HepG2 (cell line): ENCODE results near the gene ZFPM1. TPM values are rescaled to one million over a fixed set of nuclear protein-coding genes. Genes with fewer than 3 reads are reported as not detected.

Experiments
- CSRNP2 ChIP-seq: sonication (generic); formaldehyde crosslinking; conservative IDR thresholded peaks from 2 replicates; pipeline ENCODE4 v1.8.0; 2022; ENCODE audit warnings: low read depth, missing genetic modification reagents
- ELF3 ChIP-seq: IDR thresholded peaks from 2 replicates; pipeline ENCODE4 v1.6.1; 2016; ENCODE audit warnings: missing genetic modification reagents, missing compliant biosample characterization
- ETV5 ChIP-seq: IDR thresholded peaks from 2 replicates; pipeline ENCODE4 v1.6.1; 2018; ENCODE audit warnings: missing biosample characterization, missing genetic modification reagents, inconsistent platforms, borderline replicate concordance
- HOXA5 ChIP-seq: sonication (generic); formaldehyde crosslinking; IDR thresholded peaks from 2 replicates; pipeline ENCODE4 v1.4.0; 2020; ENCODE audit warnings: missing genetic modification reagents
- IKZF5 ChIP-seq: IDR thresholded peaks from 2 replicates; pipeline ENCODE4 v1.6.1; 2018; ENCODE audit warnings: missing genetic modification reagents, mild to moderate bottlenecking, missing compliant biosample characterization
- KDM5A ChIP-seq: fragments of 200-600 bp; sonication (generic); IDR thresholded peaks from 2 replicates; pipeline ENCODE4 v1.7.0; 2018; ENCODE audit warnings: antibody characterized with exemption, mild to moderate bottlenecking, low read length, borderline replicate concordance
- MAZ ChIP-seq, 2 experiments: sonication (generic) in 1 of 2; formaldehyde crosslinking in 1 of 2; IDR thresholded peaks; 2 replicates each; pipeline versions ENCODE4 v1.5.0 to v1.6.1; 2012 to 2020; ENCODE audit warnings: low read depth in 2 of 2, mild to moderate bottlenecking in 2 of 2, borderline replicate concordance in 1 of 2, improper control_type of control experiment in 1 of 2, low read length in 1 of 2, missing genetic modification reagents in 1 of 2, moderate library complexity in 1 of 2
- MBD4 ChIP-seq: IDR thresholded peaks from 2 replicates; pipeline ENCODE4 v1.6.1; 2012; ENCODE audit warnings: low read length, inconsistent platforms, borderline replicate concordance
- PPARG ChIP-seq: conservative IDR thresholded peaks from 2 replicates; pipeline ENCODE4 v1.6.1; 2016; ENCODE audit warnings: missing biosample characterization, missing genetic modification reagents
- RAD21 ChIP-seq: fragments of 450-650 bp; formaldehyde crosslinking; IDR thresholded peaks from 2 replicates; pipeline ENCODE4 v1.5.0; 2020; ENCODE audit warnings: mild to moderate bottlenecking
- REL ChIP-seq: sonication (generic); formaldehyde crosslinking; conservative IDR thresholded peaks from 2 replicates; pipeline ENCODE4 v1.8.0; 2022; ENCODE audit warnings: mild to moderate bottlenecking, missing genetic modification reagents, moderate library complexity
- WIZ ChIP-seq: sonication (generic); formaldehyde crosslinking; IDR thresholded peaks from 2 replicates; pipeline ENCODE4 v1.5.1; 2020; ENCODE audit warnings: mild to moderate bottlenecking, missing genetic modification reagents
- YEATS2 ChIP-seq: sonication (generic); formaldehyde crosslinking; IDR thresholded peaks from 2 replicates; pipeline ENCODE4 v1.4.0; 2020; ENCODE audit warnings: missing genetic modification reagents, borderline replicate concordance
- ZMYM2 ChIP-seq: sonication (generic); formaldehyde crosslinking; IDR thresholded peaks from 2 replicates; pipeline ENCODE4 v1.8.0; 2022; ENCODE audit warnings: mild to moderate bottlenecking, missing genetic modification reagents
- ZNF180 ChIP-seq: sonication (generic); formaldehyde crosslinking; IDR thresholded peaks from 2 replicates; pipeline ENCODE4 v1.4.0; 2020; ENCODE audit warnings: low read depth, missing genetic modification reagents, borderline replicate concordance
- ZNF224 ChIP-seq: sonication (generic); formaldehyde crosslinking; IDR thresholded peaks from 2 replicates; pipeline ENCODE4 v1.5.0; 2020; ENCODE audit warnings: mild to moderate bottlenecking, missing genetic modification reagents
- ZNF235 ChIP-seq: sonication (generic); formaldehyde crosslinking; IDR thresholded peaks from 2 replicates; pipeline ENCODE4 v1.8.1; 2023; ENCODE audit warnings: mild to moderate bottlenecking, missing genetic modification reagents, borderline replicate concordance
- ZNF276 ChIP-seq: sonication (generic); formaldehyde crosslinking; IDR thresholded peaks from 2 replicates; pipeline ENCODE4 v1.4.0; 2020; ENCODE audit warnings: mild to moderate bottlenecking, low read depth, missing genetic modification reagents
- ZNF281 ChIP-seq: sonication (generic); formaldehyde crosslinking; IDR thresholded peaks from 2 replicates; pipeline ENCODE4 v1.4.0; 2020; ENCODE audit warnings: missing genetic modification reagents, borderline replicate concordance
- ZNF451 ChIP-seq: sonication (generic); formaldehyde crosslinking; IDR thresholded peaks from 2 replicates; pipeline ENCODE4 v1.5.0; 2020; ENCODE audit warnings: mild to moderate bottlenecking, missing genetic modification reagents
- ZNF777 ChIP-seq: sonication (generic); formaldehyde crosslinking; IDR thresholded peaks from 2 replicates; pipeline ENCODE4 v1.4.0; 2020; ENCODE audit warnings: missing genetic modification reagents
- polyA plus RNA-seq, 8 experiments: library from polyadenylated mRNA; depleted of rRNA in 3 of 8; stranded (reverse) in 7 of 8; unstranded in 1 of 8; fragments of >200 nt; fragmentation: Illumina TruSeq in 4 of 8; extraction: Trizol in 4 of 8; gene quantifications; 2 replicates each; pipeline versions ENCODE4 v1.2.1 to v1.2.3, GENCODE V29; 2011 to 2016; ENCODE audit warnings: low read depth in 4 of 8, missing spikeins in 1 of 8, mixed read lengths in 1 of 8; ENCODE audit not compliant: insufficient read depth in 1 of 8
- total RNA-seq, 5 experiments: library from RNA; depleted of rRNA; stranded (reverse); fragments of >200 nt; fragmentation: Illumina TruSeq; extraction: Trizol; gene quantifications; 2 replicates each; pipeline ENCODE4 v1.2.3, GENCODE V29; 2016; ENCODE audit warnings: low read depth in 1 of 5

The ZFPM1 gene
- total and polyA plus RNA-seq, 2 of the 13 experiments (the other 11 are each of a cell fraction or from before 2014, with no cell fraction given), result 1.3 to 3.8 TPM

- TF ChIP-seq CSRNP2 (CRISPR knock-in tag) (no peak), ZNF451 (CRISPR knock-in tag) (0 out of 2 replicates have a peak, but pooled peaks have one; percentile 35), RAD21 (CRISPR knock-in tag) (peak; percentile 49; the same call in 1 of the 2 replicates), ZNF180 (CRISPR knock-in tag) (no peak), ZNF281 (peak; percentile 52; the same call in 1 of the 2 replicates), MBD4 (no peak), ZMYM2 (CRISPR knock-in tag) (no peak), PPARG (CRISPR knock-in tag) (no peak), ZNF777 (CRISPR knock-in tag) (peak; percentile 39; the same call in 1 of the 2 replicates), ZNF224 (CRISPR knock-in tag) (no peak), IKZF5 (CRISPR knock-in tag) (no peak), ELF3 (CRISPR knock-in tag) (no peak), YEATS2 (CRISPR knock-in tag) (no peak), ZNF276 (no peak), REL (CRISPR knock-in tag) (no peak), MAZ (IDR thresholded peaks at IDR 0.05; ENCODE audit: borderline replicate concordance, low read depth, low read length) (no peak), MAZ (CRISPR knock-in tag; IDR thresholded peaks at IDR 0.05; ENCODE audit: low read depth) (peak; percentile 40; the same call in 1 of the 2 replicates), WIZ (CRISPR knock-in tag) (no peak), KDM5A (peak; percentile 5; the same call in 1 of the 2 replicates), ZNF235 (CRISPR knock-in tag) (no peak), ETV5 (CRISPR knock-in tag) (no peak), HOXA5 (CRISPR knock-in tag) (no peak)
Measured at GRCh38 chr16:88453611-88454522, 787 bp downstream of the ZFPM1 start (continued).
